ENCODE data around the gene FABP3. TPM values are rescaled to one million over a fixed set of nuclear protein-coding genes. Genes with fewer than 3 reads are reported as not detected.

FABP3 gene
- total and polyA plus RNA-seq, 2 of the 13 experiments (the other 11 are each of a cell fraction or from before 2014, with no cell fraction given) = 0.21 to 0.24 TPM

GRCh38 chr1:31373056-31373896, at the start of gene FABP3 (continued):
- TF ChIP-seq TRAFD1 (CRISPR knock-in tag; IDR thresholded peaks at IDR 0.05; ENCODE audit: borderline replicate concordance) (no peak), CENPT (CRISPR knock-in tag; IDR thresholded peaks at IDR 0.05; ENCODE audit: low read depth) (no peak), ZNF207 (IDR thresholded peaks at IDR 0.05; ENCODE audit: borderline replicate concordance) (no peak), TFDP2 (CRISPR knock-in tag; IDR thresholded peaks at IDR 0.05) (no peak; the same call in 1 of the 2 replicates), ZNF451 (CRISPR knock-in tag; IDR thresholded peaks at IDR 0.05) (peak; percentile 13; the same call in 1 of the 2 replicates), HOXA5 (CRISPR knock-in tag; IDR thresholded peaks at IDR 0.05) (no peak), TBX2 (CRISPR knock-in tag; IDR thresholded peaks at IDR 0.05; ENCODE audit: borderline replicate concordance) (peak; percentile 54; the same call in 1 of the 2 replicates), CAMTA2 (CRISPR knock-in tag; IDR thresholded peaks at IDR 0.05; ENCODE audit: borderline replicate concordance) (no peak), ZBED4 (CRISPR knock-in tag; IDR thresholded peaks at IDR 0.05; ENCODE audit: borderline replicate concordance) (no peak), SNAPC2 (CRISPR knock-in tag; IDR thresholded peaks at IDR 0.05) (no peak), ZNF501 (CRISPR knock-in tag; IDR thresholded peaks at IDR 0.05) (no peak), ZNF713 (CRISPR knock-in tag; IDR thresholded peaks at IDR 0.05) (no peak), KMT2B (CRISPR knock-in tag; IDR thresholded peaks at IDR 0.05) (no peak), ZNF546 (CRISPR knock-in tag; conservative IDR thresholded peaks at IDR 0.05) (no peak), ZBTB7A (CRISPR knock-in tag; IDR thresholded peaks at IDR 0.05) (0 out of 2 replicates have a peak, but pooled peaks have one; percentile 31), STAT5B (CRISPR knock-in tag; IDR thresholded peaks at IDR 0.05) (no peak), RELA (CRISPR knock-in tag; IDR thresholded peaks at IDR 0.05) (no peak), YEATS4 (CRISPR knock-in tag; IDR thresholded peaks at IDR 0.05; ENCODE audit: borderline replicate concordance) (no peak), PCBP2 (optimal IDR thresholded peaks at IDR 0.05; ENCODE audit: low read depth, low read length, poor library complexity, severe bottlenecking) (no peak), HNRNPK (IDR thresholded peaks at IDR 0.05; ENCODE audit: low read depth, low read length, poor library complexity, severe bottlenecking) (peak; percentile 31)
- TF ChIP-seq, protein P1, sequence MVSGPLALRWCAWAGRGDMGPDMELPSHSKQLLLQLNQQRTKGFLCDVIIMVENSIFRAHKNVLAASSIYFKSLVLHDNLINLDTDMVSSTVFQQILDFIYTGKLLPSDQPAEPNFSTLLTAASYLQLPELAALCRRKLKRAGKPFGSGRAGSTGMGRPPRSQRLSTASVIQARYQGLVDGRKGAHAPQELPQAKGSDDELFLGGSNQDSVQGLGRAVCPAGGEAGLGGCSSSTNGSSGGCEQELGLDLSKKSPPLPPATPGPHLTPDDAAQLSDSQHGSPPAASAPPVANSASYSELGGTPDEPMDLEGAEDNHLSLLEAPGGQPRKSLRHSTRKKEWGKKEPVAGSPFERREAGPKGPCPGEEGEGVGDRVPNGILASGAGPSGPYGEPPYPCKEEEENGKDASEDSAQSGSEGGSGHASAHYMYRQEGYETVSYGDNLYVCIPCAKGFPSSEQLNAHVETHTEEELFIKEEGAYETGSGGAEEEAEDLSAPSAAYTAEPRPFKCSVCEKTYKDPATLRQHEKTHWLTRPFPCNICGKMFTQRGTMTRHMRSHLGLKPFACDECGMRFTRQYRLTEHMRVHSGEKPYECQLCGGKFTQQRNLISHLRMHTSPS (CRISPR knock-in tag; IDR thresholded peaks at IDR 0.05; ENCODE audit: low read depth) = no peak
